HG02870 (cell line): ENCODE results near the gene TRPV2.

Experiments
- ATAC-seq: cut with Tn5 transposase; IDR thresholded peaks from one replicate; pipeline ENCODE4 v1.9.1; 2021; ENCODE audit warnings: mild to moderate bottlenecking, moderate library complexity; ENCODE audit not compliant: unreplicated experiment

Gene TRPV2

DNA sequence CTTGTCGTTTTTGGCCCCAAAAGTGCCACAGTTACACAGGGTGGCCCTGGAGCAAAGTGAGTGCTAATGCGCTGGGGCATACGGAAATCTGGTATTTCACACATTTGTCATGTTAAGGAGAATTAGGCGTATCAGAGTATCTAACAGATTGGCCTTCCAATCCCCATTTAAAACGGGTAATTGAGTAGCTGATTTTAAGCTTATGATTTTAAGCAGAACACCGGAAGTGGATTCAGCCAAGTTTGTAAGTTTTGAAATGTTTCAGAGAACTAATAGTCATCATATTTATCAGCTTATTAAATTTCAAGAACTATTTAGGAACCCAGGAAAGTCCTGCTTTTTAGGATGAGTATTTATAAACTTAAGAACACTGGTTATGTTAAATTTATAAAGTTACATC, 57.2 kb downstream of the TRPV2 start:
- no peak for ATAC-seq

DNA sequence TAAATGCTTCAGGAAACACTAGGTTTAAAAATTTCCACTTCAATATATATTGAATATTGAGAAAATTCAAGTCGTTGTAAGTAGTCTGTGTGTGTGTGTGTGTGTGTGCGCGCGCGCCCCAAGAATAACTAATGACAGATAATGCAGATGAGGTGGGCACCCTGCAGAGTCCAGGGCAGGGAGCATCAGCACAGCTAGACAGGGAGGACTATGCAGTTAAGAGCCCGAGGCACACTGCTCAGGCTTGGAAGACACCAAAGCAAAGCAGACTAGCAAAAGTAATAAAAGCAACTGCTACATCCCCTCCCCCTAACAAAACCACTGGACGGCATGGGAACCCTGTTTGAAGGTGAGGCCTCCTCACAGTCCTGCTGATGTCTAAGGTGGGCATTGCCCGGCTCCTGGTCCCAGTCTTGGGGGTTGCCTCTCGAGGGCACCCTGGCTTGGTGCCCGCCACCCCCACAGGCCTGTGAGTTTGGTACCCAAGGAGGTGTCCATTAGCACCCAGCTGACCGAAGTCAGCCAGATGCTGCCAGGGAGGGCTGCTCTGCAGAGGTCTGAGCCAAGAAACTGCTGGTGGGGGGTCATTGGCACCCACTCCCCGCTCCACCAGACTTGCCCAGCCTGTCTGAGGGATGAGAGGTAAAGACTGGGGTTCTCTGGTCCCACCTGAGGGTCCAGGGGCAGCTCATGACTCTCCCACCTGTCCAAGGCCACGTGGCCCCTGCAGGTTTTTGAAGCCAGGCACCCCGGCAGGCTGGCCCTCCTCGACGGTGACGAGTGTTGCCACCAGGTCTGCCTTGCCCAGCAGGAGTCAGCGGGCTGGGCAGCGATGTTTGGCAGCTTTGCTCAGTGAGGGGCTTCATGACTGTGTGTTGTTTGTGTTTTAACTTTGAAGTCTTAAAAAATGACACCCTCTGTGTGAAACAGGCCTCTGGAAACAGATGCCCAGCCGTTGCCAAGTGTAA, 58.0 kb downstream of the TRPV2 start:
- no peak for ATAC-seq

DNA sequence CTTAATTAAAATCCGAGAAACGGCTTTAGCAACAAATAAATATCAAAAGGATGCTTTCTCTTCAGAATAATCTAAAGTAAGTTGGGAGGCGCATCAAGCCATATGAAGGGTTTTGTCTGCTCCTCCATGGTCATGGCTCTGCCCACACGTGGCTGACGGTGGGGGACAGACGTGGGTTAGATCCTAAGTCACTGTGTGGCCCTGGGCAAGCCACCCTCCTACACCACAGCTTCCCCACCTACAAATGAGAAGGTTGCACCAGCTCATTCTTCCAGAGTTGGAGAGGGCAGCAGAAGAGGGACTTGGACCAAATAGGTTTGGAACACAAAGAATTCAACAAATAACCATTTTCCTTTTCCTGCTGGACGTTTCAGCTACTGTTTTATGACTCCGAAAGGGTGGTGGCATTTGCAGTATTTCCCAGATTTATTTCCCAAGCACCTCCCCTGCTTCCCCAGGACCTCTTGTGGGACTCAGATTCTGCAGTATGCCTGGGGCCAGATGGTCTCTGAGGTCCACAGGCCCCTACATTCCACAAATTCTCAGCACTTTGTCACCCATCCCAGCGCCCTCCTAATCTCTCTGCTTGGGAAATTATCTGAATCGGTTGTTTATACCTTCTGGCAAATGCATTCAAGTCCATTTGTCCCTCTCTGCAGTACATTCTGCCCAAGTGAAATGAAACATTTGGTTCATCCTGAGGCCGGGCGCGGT, 58.8 kb downstream of the TRPV2 start:
- ATAC-seq: no peak

DNA sequence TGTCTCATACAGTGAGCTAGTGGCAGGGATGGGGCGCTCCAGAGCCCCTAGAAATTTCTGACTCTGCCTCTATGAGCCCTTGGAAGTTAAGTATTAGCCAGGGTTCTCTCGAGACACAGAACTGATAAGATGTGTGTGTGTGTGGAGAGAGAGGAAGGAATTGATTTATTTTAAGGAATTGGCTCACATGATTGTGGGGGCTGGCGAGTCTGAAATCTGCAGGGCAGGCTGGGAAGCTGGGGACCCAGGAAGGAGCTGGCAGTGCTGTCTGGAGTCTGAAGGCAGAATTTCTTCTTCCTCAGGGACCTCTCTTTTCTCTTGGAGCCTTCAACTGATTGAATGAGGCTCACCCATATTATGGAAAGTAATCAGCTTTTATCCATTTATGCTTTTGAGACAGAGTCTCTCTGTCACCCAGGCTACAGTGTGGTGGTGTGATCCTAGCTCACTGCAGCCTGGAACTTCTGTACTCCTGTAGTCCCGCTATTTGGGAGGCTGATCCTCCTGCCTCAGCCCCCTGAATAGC, 59.9 kb downstream of the TRPV2 start:
- no peak for ATAC-seq

DNA sequence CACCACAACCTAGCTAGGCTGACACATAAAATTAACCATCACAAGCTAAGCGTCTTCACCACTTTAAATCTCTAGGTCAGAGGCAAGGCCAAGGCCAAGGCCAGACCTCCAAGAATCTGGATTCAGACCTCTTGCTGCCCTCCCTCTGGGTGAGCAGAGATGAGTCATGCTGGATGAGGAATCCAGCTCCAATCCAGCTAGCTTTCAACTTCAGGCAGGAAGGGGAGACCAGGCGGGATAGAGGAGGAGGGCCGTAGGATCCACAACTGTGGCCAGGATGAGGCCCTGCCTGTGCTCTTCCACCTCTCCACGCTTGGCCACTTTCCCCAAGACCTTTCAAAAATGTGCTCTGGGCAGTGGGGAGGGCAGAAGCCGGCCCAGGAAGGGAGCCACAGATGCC, 61.9 kb downstream of the TRPV2 start:
- no peak for ATAC-seq

DNA sequence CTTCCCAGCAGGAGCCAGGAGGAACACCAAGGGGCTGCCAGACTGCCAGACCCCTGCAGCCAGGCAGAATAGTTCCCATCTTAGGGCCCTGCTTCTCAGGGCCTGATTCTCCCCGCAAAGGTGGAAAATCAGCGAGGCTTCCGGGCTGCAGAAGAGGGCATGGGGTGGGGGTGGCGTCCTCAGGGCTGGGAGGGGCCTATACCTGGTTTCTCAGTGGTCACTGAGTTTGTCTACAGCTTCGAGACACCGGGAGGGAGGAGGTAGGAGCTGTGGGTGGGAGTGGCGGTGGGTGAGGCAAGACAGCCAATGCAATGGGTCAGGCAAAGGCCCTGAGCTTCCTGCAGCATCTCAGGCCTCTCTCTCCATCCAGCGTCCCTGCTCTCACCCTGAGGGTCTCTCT, 62.3 kb downstream of the TRPV2 start:
- no peak for ATAC-seq

DNA sequence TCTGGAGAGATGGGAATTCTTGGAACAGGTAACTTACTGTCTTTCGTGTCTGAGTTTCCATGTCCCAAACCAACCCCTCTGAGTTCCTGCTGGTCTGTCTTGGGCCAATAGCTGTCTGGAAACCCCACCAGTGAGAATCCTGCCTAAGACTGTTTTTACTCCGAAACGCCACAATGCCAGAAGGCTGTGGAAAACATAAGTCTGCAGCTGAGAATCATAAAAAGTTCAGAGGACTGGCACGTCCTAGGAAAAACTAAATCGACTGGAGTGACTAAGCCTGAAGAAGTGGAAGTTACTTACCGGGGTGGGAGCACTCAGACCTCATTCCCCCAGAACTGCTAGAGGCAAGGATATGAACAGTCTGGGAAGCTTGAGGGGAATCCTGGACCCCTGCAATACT, 63.3 kb downstream of the TRPV2 start:
- ATAC-seq: no peak

DNA sequence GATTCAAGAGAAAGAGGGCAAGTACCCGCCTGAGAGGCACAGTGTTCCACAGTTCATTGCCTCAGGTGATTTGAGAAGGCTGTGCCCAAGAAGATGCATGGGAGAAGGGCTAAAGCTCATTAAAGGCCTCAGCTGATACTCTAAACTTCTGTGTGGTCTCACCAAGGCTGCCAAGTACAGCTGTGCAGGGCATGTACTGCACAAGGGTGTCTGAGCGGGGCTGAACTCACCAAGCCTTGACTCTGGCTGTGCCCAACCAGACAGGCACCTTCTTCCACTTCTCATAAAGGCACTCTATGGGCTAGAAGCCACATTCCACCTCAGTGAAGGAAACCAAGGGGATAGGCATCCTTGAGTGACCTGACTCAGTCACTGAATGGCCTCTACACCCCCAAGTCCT, 63.9 kb downstream of the TRPV2 start:
- ATAC-seq: no peak

DNA sequence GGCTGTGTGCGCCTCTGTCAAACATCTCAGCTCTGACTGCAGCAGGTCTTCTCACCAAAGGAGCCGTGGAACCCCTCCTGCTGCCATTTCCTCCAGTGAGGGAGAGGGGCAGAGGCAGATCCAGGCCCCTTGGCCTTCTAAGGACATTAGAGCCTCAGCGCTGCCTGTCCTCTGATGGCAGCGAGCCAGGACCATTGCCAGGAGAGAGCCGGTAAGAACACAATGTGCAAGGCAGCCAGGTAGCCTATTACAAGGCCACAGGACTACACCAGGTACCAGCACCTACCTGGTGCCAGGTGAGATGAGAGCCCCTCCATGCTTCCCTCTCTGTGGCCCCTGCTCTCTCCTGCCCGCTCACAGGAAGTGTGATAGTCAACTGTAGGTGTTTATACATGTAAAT, 65.6 kb downstream of the TRPV2 start:
- no peak for ATAC-seq

DNA sequence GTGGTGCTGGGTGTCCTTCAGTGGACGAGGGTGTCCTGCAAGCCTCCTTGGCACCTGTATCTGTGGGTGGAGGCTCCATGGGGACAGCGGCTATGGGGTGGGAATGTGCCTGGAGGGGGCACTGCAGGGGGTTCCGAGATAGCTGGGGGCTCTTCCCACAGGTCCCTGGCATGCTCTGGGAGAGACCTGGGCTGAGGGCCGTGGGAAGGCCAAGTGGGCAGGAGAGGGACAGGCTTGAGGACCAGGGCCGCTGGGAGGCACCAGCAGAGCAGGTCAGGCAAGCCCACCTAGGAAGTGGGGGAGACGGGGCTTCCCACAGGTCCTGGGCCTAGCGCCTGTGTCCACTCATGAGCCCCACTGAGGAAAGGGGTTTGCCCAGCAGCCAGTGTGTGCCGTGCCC, 66.9 kb downstream of the TRPV2 start:
- ATAC-seq: no peak

DNA sequence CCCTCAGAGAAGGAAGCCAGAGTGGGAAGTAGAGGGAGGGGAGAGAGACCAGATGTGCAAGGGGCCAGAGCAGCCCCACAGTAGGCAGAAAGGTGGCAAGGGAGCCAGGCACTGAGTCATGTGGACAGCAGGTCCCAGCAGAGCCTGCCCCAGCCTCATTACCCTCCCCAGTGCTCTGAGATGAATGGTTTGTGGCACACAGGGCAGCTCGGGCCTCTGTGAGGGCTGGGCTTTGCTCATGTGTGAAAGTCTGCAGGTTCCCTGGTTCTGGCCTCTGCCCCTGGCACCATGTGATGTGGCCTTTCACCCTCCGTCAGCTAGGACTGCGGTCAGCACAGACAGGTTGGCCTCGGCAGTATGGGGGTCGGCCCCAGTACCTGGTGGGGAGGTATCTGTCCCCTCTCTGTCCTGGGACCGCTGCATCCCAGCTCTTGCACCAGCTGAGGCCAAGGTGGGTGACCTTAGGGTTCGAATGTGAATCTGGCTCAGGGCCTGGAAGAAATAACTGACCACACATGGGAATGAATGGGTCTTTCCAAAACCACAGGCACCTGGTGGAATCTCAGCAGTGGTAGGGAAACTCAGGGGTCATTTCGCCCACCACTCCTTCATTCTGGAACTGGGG, 67.8 kb downstream of the TRPV2 start:
- no peak for ATAC-seq

DNA sequence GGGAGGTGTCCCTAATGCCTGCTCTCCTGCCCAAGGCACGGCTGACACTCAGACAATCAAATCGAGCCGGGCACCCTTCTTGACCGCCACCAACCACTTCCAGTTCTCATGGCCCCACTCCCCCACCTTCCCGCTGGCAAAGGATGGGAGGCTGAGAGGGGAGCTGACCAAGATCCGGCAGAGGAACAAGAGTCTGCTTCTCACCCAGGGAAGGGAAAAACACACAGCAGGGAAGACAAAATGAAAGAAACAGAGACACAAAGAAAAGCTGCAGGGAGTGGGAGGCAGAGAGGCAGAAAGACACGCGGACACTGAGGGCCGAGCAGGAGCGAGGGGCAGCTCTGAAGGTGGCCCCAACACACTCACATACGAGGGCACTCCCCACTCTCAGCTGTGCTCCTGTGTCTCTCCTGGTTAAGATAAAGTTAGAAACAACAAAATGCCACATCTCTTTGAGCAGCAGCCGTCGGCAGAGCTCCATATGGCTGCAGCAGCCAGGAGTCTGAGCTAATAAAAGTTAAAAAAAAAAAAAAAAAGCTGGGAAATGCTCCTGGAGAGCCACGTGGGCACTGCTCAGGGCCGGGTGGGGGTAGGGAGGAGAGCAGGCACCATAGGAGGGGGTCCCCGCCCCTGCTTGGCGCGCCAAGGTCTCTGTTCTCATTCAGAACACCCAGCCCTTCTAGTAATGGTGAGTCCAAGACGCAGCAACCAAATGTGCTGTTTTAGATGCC, 69.2 kb downstream of the TRPV2 start:
- ATAC-seq: no peak
